ENCODE measurements around the gene TOMM22.

The TOMM22 gene

DNA sequence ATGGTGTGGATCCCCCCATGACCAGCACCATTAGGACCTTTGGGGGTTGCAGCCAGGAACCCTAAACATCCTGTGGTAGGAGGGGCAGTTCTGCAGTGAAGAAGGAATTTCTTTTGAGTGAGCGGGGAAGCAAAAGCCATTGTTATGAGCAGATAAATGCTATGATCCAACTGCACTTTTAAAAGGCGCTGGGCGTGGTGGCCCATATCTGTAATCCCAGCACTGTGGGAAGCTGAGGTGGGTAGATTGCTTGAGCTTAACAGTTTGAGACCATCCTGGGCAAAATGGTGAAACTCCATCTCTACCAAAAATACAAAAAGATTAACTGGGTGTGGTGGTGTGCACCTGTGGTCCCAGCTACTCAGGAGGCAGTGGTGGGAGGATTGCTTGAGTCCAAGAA, 5.9 kb upstream of the TOMM22 start:
- TF ChIP-seq FOXP2 (optimal IDR thresholded peaks at IDR 0.05; ENCODE audit: borderline replicate concordance, extremely low read depth, extremely low read length, insufficient read depth) (no peak), POLR2AphosphoS5 (IDR thresholded peaks at IDR 0.05; ENCODE audit: low read depth, low read length) (no peak), SIN3A (IDR thresholded peaks at IDR 0.05; ENCODE audit: borderline replicate concordance, insufficient read depth, low read length) (no peak), TAF1 (IDR thresholded peaks at IDR 0.05; ENCODE audit: borderline replicate concordance, insufficient read depth, low read length) (no peak), REST (IDR thresholded peaks at IDR 0.05; ENCODE audit: insufficient read depth in 1 of 2, low read depth in 2 of 2, low read length in 2 of 2) (no peak)

DNA sequence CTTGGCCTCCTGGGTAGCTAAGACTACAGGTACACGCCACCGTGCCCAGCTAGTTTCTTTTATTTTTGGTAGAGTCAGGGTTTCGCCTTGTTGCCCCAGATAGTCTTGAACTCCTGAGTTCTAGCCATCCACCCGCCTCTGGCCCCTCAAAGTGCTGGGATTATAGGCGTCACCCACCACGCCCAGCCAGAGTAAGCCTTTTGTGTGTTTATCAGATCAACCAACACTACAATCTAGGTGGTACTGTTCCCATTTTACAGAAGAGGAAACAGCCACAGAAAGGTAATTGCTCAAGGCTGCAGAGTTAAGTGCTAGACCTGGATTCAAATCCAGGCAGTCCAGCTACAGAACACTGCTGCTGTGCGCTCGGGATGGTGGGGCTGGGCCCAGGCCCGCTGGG, 3.1 kb downstream of the TOMM22 start:
- TF ChIP-seq TAF1 (IDR thresholded peaks at IDR 0.05; ENCODE audit: borderline replicate concordance, insufficient read depth, low read length) (no peak), FOXP2 (optimal IDR thresholded peaks at IDR 0.05; ENCODE audit: borderline replicate concordance, extremely low read depth, extremely low read length, insufficient read depth) (no peak), REST (IDR thresholded peaks at IDR 0.05; ENCODE audit: insufficient read depth in 1 of 2, low read depth in 2 of 2, low read length in 2 of 2) (no peak), POLR2AphosphoS5 (IDR thresholded peaks at IDR 0.05; ENCODE audit: low read depth, low read length) (0 out of 2 replicates have a peak, but pooled peaks have one; percentile 25)

DNA sequence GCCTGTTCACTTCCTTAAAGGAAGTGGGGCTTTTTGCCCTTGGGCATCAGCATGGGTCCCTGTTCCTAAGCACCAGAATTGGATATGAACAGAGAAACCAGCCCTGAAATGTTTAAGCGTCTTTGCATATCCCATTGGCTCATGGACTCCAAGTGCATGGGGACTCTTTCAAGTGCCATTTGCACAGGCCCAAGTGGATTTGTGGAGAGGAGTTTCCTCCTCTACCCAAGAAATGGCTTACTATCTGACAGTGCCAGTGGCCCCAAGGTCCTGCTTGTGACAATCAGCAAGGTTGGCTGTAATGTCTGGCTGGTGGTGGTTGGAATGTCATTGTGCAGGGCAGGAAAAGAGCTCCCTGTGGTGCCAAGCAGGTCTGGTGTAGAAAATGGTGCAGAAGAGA, 4.0 kb downstream of the TOMM22 start:
- no peak for TF ChIP-seq POLR2AphosphoS5 (IDR thresholded peaks at IDR 0.05; ENCODE audit: low read depth, low read length)
- TF ChIP-seq TAF1 (IDR thresholded peaks at IDR 0.05; ENCODE audit: borderline replicate concordance, insufficient read depth, low read length): no peak
- TF ChIP-seq FOXP2 (optimal IDR thresholded peaks at IDR 0.05; ENCODE audit: borderline replicate concordance, extremely low read depth, extremely low read length, insufficient read depth): no peak
- no peak for TF ChIP-seq SIN3A (IDR thresholded peaks at IDR 0.05; ENCODE audit: borderline replicate concordance, insufficient read depth, low read length)
- TF ChIP-seq REST (IDR thresholded peaks at IDR 0.05; ENCODE audit: insufficient read depth in 1 of 2, low read depth in 2 of 2, low read length in 2 of 2): no peak

DNA sequence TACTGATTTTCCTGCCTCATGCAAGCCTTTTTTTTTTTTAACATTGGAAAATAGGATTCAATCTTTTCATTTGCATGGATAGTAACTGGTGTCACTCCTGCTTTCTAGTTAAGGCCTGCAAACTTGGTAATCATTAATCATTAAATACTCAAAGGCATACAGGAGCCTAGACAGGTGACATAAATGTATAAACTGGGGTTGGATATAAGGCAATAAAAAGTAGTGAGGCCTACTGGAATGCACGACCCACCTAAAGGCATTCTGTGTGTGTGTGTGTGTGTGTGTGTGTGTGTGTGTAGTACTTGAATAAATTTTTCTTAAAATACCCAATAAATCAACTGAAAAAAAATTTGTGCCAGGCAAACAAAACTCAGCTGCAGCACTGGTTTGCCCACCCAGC, 7.9 kb downstream of the TOMM22 start:
- no peak for TF ChIP-seq POLR2AphosphoS5 (IDR thresholded peaks at IDR 0.05; ENCODE audit: low read depth, low read length)
- no peak for TF ChIP-seq SIN3A (IDR thresholded peaks at IDR 0.05; ENCODE audit: borderline replicate concordance, insufficient read depth, low read length)
- TF ChIP-seq FOXP2 (optimal IDR thresholded peaks at IDR 0.05; ENCODE audit: borderline replicate concordance, extremely low read depth, extremely low read length, insufficient read depth): no peak
- no peak for TF ChIP-seq TAF1 (IDR thresholded peaks at IDR 0.05; ENCODE audit: borderline replicate concordance, insufficient read depth, low read length)
- no peak for TF ChIP-seq REST (IDR thresholded peaks at IDR 0.05; ENCODE audit: insufficient read depth in 1 of 2, low read depth in 2 of 2, low read length in 2 of 2)

DNA sequence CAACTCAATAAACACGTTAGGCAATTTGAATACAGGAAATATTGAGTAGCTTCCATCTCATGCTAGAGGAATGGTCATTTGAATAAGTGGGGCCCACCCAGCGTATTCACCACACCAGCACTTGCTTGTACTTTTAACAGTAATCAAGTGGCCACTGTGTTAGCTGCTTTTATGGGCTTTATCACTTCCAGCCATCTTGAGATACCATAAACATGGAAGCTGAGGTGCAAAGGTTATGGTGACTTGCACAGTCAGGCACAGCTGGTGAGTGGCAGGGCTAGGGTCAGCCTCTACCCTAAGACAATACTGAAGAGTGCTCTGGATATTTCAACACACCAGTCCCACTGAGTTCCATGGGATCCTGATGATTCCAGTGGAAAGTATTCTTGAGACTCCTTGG, 12.3 kb downstream of the TOMM22 start:
- TF ChIP-seq REST (IDR thresholded peaks at IDR 0.05; ENCODE audit: insufficient read depth in 1 of 2, low read depth in 2 of 2, low read length in 2 of 2) (no peak), FOXP2 (optimal IDR thresholded peaks at IDR 0.05; ENCODE audit: borderline replicate concordance, extremely low read depth, extremely low read length, insufficient read depth) (no peak), TAF1 (IDR thresholded peaks at IDR 0.05; ENCODE audit: borderline replicate concordance, insufficient read depth, low read length) (no peak), POLR2AphosphoS5 (IDR thresholded peaks at IDR 0.05; ENCODE audit: low read depth, low read length) (no peak), SIN3A (IDR thresholded peaks at IDR 0.05; ENCODE audit: borderline replicate concordance, insufficient read depth, low read length) (no peak)

All from PFSK-1 (cell line).